Skeletal muscle satellite cell (primary cell): Measurements from ENCODE around the gene GTPBP3.

Experiments
- H3K27me3 ChIP-seq: 2 replicates; pipeline ENCODE4 v1.7.0; 2013; ENCODE audit warnings: low read length; ENCODE audit not compliant: control insufficient read depth, insufficient read depth
- H3K36me3 ChIP-seq: 2 replicates; pipeline ENCODE4 v1.7.0; 2013; ENCODE audit warnings: mild to moderate bottlenecking, control low read depth, low read length; ENCODE audit not compliant: insufficient read depth
- H3K4me1 ChIP-seq: 2 replicates; pipeline ENCODE4 v1.7.0; 2013; ENCODE audit warnings: low read length; ENCODE audit not compliant: control insufficient read depth, insufficient read depth
- H3K4me2 ChIP-seq: 2 replicates; pipeline ENCODE4 v1.7.0; 2013; ENCODE audit warnings: mild to moderate bottlenecking, low read length
- H3K4me3 ChIP-seq: 2 replicates; pipeline ENCODE4 v1.7.0; 2013; ENCODE audit warnings: low read length
- H3K9ac ChIP-seq: 2 replicates; pipeline ENCODE4 v1.7.0; 2013; ENCODE audit warnings: mild to moderate bottlenecking, low read depth, low read length, moderate library complexity
- H3K9me3 ChIP-seq: replicated peaks from 2 replicates; pipeline ENCODE4 v1.7.0; 2013; ENCODE audit warnings: mild to moderate bottlenecking, control low read depth, low read length

Gene GTPBP3

DNA sequence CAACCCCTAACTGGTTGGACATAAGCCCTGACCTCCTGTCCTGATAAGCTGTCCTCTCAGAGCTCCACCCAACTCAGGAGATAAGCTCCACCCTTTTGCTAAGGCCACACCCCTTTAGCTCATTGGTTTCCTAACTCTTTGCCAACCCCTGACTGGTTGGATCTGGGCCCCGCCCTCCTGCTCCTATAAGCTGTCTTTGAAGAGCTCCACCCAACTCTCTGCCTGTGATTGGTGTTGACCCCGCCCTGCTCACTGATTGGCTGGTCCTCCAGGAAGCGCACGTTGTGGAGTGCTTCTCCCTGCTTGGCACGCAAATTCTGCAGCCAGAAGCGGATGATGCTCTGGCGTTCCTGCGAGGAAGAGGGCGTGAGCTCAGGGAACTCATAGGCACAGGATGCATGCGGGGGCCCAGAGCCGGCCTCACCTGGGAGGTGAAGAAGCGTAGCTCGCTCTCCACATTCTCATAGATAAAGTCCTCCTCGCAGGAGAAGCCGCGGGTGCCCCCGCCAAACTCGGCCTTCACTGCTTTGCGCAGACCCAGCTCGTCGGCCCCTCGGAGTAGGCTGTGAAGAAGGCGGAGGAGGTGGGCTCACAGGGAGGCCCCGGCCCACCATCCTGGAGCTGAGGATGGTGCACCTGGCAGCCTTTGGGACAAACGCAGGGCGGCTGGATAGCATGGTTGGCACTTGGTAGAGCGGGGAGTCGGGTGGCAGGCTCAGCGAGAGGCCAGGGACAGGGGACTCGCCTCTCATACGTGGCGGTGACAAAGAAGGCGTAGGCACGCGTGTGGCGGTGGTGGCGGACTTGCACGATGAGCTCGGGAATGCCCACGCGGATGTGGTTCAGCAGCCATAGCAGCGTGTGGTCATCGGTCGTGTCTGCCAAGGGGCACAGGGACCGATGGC is 4.4 kb upstream of the GTPBP3 start:
- Histone ChIP-seq H3K9me3 (no peaks in the 10 kb centered on the region), H3K4me2 (no peak overlapping the region), H3K27me3 (no peaks in the 10 kb centered on the region), H3K9ac (no peak overlapping the region), H3K4me1 (peaks cover 14% of the 10 kb centered on the region), H3K36me3 (peaks cover 5% of the 10 kb centered on the region), H3K4me3 (no peak overlapping the region)

DNA sequence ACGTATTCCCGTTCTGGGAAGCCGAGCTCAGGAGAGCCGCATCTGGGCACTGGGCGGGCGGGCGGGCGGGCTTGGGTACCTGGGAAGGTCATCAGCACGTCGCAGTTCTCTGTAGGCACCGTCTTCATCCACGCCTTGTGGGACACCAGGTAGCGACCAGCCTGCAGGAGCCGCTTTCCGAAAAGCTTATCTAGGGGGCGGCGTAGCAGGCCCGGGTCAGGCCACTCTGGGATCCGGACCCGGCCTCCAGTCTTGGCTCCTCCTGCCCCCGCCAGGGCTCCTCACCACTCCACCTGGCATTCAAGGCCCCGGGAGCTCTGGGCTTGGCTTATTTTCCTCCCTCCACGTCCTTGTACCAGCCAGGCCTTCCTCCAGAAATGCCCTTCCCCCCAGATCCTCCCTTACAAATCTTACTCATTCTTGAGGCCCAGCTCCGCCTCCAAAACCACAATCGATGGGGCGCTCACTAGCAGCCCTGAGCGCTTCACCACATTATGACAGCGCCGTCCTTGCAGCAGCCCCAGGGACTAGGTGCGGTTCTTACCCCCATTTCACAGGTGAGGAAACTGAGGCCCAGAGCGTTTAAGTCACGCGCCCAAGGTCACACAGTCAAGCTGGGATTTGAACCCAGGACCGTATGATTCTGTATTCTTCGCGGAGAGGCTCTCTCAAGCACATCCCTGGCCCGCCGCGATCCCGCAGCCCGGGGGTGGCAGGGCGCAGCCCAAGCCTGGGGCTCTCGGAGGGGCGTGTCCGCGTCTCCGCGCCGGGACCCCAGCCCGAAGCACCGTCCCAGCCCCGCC is 3.5 kb upstream of the GTPBP3 start:
- Histone ChIP-seq H3K4me1 (peaks cover 19% of the 10 kb centered on the region), H3K4me2 (peak overlapping the region; percentile 85), H3K9me3 (no peaks in the 10 kb centered on the region), H3K4me3 (peak overlapping the region; percentile 83), H3K36me3 (peaks cover 5% of the 10 kb centered on the region), H3K27me3 (no peaks in the 10 kb centered on the region), H3K9ac (peak overlapping the region; percentile 62)

DNA sequence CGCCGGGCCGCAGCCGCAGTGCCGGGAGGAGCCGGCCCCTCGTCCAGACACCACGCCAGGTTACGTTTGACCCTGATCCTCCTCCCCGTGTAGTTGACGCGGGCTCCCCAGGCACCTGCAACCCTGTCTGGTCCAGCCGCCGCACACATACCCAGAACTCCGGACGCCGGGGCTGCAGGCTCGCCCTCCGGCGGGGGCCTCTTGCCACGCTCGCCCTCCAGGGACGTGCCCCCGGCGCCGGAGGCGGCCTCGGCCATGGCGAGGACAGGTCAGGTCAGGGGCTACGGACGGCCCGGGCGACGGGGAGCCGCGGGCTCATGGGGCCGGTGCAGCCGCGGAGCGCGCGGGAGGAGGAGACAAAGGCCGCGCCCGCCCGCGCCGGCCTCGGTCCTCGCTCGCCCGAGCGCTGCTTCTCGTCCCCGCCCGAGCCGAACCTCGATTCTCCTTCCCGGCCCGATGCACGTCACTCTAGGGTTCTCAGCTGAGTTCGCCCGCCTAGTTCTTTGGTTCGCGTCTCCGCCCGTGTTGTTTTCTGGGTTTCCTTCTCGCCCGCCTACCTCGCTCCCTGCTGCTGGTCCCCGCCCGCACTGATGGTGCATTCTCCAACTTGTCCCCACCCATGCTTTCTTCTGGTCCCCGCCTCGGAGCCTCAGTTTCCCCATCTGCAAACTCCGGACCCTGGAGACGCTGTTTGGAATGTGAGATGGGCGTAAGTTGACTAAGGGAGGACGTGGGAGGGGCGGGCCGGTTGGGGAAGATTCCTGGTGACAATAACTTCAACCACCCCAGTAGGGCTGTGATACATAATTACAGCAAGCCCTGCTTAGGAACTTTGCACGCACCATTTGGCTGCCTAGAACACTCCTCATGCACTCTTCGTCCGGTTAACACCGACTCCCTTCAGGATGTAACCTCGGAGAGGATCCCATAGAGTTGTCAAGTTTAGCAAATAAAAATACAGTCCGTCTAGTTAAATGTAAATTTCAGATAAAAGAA is 2.6 kb upstream of the GTPBP3 start, which contains the start of gene ANO8:
TSS of gene ANO8 (minus strand) at position 442 of the 996 bp plus-strand sequence. CDS start at position 257, 185 bp downstream.
- peaks cover 5% of the 10 kb centered on the region for H3K36me3 ChIP-seq
- H3K4me2 ChIP-seq: peak within 1 kb of the TSS; percentile 85
- H3K9ac ChIP-seq: peak within 1 kb of the TSS; percentile 62
- peak within 1 kb of the TSS; percentile 83 for H3K4me3 ChIP-seq
- H3K4me1 ChIP-seq: peaks cover 19% of the 10 kb centered on the region
- H3K9me3 ChIP-seq: no peaks in the 10 kb centered on the region
- H3K27me3 ChIP-seq: no peaks in the 10 kb centered on the region

DNA sequence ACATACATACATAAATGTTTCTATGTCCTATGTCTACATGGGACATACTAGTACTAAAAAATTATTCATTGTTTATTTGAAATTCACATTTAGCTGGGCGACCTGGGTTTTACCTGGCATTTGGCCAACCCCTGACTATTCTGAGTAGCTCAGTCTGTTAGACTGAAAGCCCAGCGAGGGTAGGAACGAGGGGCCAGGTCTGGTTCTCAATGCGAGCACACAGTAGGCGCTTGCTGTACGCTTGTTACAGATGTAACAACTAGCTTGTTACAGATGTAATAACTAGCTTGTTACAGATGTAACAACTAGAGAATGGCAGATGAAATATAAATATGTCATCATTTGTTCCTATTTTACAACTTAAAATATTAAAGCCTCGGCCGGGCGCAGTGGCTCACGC is 1.8 kb upstream of the GTPBP3 start:
- Histone ChIP-seq H3K4me3 (no peak overlapping the region), H3K4me1 (peaks cover 19% of the 10 kb centered on the region), H3K27me3 (no peaks in the 10 kb centered on the region)

DNA sequence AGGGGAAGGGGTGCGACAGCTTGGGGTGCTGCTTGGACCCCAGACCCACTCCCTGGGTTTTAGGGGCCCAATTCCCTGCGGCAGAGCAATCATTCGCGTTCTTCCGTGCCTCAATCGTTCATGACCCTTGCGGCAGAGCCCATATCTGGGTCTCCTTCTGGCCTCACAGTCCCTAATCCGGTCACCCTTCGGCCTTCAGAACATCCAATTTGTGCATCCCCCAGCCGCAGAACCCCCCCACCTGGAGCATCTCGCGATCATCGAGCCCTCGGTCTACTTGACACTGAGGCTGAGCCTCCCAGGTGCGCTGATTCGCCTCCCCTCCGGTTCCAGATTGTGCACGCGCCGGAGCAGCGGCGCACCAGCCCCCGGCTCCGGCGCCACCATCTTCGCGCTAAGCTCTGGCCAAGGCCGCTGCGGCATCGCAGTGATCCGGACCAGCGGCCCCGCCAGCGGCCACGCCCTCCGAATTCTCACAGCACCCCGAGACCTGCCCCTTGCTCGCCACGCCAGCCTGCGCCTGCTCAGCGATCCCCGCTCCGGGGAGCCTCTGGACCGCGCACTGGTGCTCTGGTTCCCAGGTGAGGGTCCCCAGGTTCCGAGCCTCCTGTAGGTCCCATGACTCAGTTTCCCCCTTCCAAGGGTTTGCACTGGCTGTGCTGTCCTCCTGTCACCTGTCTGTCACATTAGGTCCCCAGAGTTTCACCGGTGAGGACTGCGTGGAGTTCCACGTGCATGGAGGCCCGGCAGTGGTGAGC is 501 bp downstream of the GTPBP3 start:
- peaks cover 19% of the 10 kb centered on the region for H3K4me1 ChIP-seq
- peak overlapping the region; percentile 85 for H3K4me3 ChIP-seq
- peak overlapping the region; percentile 80 for H3K9ac ChIP-seq
- peaks cover 8% of the 10 kb centered on the region for H3K36me3 ChIP-seq
- H3K4me2 ChIP-seq: peak overlapping the region; percentile 94
- H3K27me3 ChIP-seq: no peaks in the 10 kb centered on the region
- H3K9me3 ChIP-seq: no peaks in the 10 kb centered on the region

More for the DNA sequence above, 1.8 kb upstream of the GTPBP3 start:
- Histone ChIP-seq H3K4me2 (peak overlapping the region; percentile 85), H3K36me3 (peaks cover 5% of the 10 kb centered on the region), H3K9ac (no peak overlapping the region), H3K9me3 (no peaks in the 10 kb centered on the region)

DNA sequence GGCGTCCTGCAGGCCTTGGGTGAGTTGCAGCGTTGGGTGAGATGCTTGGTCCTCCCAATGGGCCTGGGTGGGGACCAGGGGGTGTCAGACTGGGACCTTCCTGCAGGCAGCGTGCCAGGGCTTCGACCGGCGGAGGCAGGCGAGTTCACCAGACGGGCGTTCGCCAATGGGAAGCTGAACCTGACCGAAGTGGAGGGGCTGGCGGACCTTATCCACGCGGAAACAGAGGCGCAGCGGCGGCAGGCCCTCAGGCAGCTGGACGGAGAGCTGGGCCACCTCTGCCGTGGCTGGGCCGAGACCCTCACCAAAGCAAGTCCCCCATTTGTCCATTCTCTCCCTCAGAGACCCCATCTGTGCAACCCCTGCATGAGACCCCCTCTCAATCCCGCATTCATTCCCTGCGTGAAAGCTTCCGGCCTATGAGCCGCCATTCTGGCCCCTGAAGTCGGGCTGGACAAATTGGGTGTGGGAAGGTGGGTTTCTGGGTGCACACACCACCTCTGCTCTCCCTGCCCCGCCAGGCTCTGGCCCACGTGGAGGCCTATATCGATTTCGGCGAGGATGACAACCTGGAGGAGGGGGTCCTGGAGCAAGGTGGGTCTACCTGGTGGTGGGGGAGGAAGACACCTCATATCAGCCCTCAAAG is 1.2 kb downstream of the GTPBP3 start:
- Histone ChIP-seq H3K36me3 (peaks cover 5% of the 10 kb centered on the region), H3K4me2 (peak overlapping the region; percentile 94), H3K9me3 (no peaks in the 10 kb centered on the region), H3K4me1 (peaks cover 19% of the 10 kb centered on the region), H3K27me3 (no peaks in the 10 kb centered on the region), H3K9ac (no peak overlapping the region), H3K4me3 (peak overlapping the region; percentile 85)

DNA sequence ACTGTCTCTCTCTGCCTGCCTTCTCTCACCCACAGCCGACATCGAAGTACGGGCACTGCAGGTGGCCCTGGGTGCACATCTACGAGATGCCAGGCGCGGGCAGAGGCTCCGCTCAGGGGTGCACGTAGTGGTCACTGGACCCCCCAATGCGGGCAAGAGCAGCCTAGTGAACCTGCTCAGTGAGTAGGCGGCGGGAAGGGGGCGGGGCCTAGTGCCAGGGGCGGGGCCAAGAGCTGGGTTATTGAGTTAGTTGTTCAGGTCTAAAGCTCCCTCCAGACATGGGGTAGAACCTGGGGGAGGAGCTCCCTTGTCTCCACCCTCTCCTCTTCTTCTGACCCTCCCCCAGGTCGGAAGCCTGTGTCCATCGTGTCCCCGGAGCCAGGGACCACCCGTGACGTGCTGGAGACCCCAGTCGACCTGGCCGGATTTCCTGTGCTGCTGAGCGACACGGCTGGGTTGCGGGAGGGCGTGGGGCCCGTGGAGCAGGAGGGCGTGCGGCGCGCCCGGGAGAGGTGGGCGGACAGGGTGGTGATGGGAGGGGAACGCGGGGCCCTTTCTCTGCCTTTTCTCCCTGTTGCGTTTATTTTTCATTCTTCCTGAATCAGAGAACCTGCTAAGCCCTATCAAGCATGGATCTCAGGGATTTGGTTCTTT is 1.9 kb downstream of the GTPBP3 start:
- H3K36me3 ChIP-seq: peaks cover 5% of the 10 kb centered on the region
- H3K4me3 ChIP-seq: no peak overlapping the region
- no peak overlapping the region for H3K9ac ChIP-seq
- H3K9me3 ChIP-seq: no peaks in the 10 kb centered on the region
- peaks cover 13% of the 10 kb centered on the region for H3K4me1 ChIP-seq
- no peaks in the 10 kb centered on the region for H3K27me3 ChIP-seq
- H3K4me2 ChIP-seq: no peak overlapping the region

DNA sequence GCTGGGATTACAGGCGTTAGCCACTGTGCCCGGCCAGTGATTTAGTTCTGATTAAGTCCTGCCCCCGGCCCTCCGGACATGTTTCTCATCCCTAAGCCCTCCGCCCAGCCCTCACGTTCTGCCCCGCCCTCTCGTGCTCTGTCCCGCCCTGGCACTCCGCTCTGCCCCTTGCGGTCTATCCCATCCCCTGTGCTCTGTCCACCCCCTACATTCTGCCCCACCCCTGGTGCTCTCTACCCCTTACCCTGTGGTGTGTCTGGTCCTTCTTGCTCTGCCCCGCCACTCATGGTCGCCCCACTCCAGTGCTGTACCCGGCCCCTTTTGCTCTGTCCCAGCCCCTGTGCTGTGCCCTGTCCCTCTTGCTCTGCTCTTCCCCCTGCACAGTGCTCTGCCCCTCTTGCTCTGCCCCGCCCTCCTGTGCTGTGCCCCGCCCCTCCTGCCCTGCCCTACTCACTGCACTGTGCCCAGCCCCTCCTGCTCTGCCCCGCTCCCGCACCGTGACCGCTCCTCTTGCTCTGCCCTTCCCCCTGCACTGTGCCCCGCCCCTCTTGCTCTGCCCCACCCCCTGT is 3.0 kb downstream of the GTPBP3 start:
- H3K4me2 ChIP-seq: no peak overlapping the region
- H3K27me3 ChIP-seq: no peaks in the 10 kb centered on the region
- peaks cover 6% of the 10 kb centered on the region for H3K4me1 ChIP-seq
- H3K9ac ChIP-seq: no peak overlapping the region
- no peak overlapping the region for H3K4me3 ChIP-seq
- no peaks in the 10 kb centered on the region for H3K9me3 ChIP-seq
- peaks cover 5% of the 10 kb centered on the region for H3K36me3 ChIP-seq

DNA sequence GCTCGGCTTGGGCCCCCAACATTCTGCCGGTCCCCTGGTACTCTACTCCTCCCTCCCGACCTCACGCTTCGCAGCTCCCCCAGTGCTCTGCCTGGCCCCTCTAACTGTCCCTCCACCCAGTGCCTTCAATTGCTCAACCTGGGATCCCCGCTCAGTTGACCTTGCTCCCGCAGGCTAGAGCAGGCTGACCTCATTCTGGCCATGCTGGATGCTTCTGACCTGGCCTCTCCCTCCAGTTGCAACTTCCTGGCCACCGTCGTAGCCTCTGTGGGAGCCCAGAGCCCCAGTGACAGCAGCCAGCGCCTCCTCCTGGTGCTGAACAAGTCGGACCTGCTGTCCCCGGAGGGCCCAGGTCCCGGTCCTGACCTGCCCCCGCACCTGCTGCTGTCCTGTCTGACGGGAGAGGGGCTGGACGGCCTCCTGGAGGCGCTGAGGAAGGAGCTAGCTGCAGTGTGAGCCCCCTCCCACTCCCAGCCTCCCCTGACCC is 3.6 kb downstream of the GTPBP3 start:
- H3K4me3 ChIP-seq: no peak overlapping the region

More for the DNA sequence above, 3.6 kb downstream of the GTPBP3 start:
- Histone ChIP-seq H3K27me3 (no peaks in the 10 kb centered on the region), H3K36me3 (peaks cover 5% of the 10 kb centered on the region), H3K9me3 (no peaks in the 10 kb centered on the region), H3K4me1 (peaks cover 6% of the 10 kb centered on the region), H3K4me2 (no peak overlapping the region), H3K9ac (no peak overlapping the region)
